HUES48 (cell line): Measurements from ENCODE around the gene SMCO4.
"Not testable (repeated sequence)": the region's sequence is repeated elsewhere in the genome, so short reads cannot be mapped to it uniquely, and the experiment has no call there.

Experiments used
- H3K27ac ChIP-seq: one replicate; pipeline ENCODE4 v1.7.0; 2013; ENCODE audit warnings: low read depth, low read length, inconsistent platforms
- H3K27me3 ChIP-seq: 2 replicates; pipeline ENCODE4 v1.6.1; 2013; ENCODE audit warnings: mild to moderate bottlenecking, low read length; ENCODE audit not compliant: control insufficient read depth, insufficient read depth
- H3K36me3 ChIP-seq: 2 replicates; pipeline ENCODE4 v1.6.1; 2013; ENCODE audit warnings: low read length; ENCODE audit not compliant: control insufficient read depth, insufficient read depth
- H3K4me1 ChIP-seq: 2 replicates; pipeline ENCODE4 v1.6.1; 2013; ENCODE audit warnings: mild to moderate bottlenecking, low read length; ENCODE audit not compliant: control insufficient read depth, insufficient read depth
- H3K4me3 ChIP-seq: 2 replicates; pipeline ENCODE4 v1.5.1; 2013; ENCODE audit warnings: mild to moderate bottlenecking, low read depth, low read length
- H3K9ac ChIP-seq: 2 replicates; pipeline ENCODE4 v1.6.1; 2013; ENCODE audit warnings: mild to moderate bottlenecking, low read depth, low read length, moderate library complexity
- H3K9me3 ChIP-seq: 2 replicates; pipeline ENCODE4 v1.6.1; 2013; ENCODE audit warnings: low read length; ENCODE audit not compliant: control insufficient read depth, insufficient read depth

SMCO4 gene

GRCh38 chr11:93477684-93478234, 65.4 kb downstream of the SMCO4 start:
- H3K9me3 ChIP-seq: no peaks in the 10 kb centered on the region
- H3K9ac ChIP-seq: 0 out of 2 replicates have a peak overlapping the region, but pooled peaks have one; percentile 13

DNA sequence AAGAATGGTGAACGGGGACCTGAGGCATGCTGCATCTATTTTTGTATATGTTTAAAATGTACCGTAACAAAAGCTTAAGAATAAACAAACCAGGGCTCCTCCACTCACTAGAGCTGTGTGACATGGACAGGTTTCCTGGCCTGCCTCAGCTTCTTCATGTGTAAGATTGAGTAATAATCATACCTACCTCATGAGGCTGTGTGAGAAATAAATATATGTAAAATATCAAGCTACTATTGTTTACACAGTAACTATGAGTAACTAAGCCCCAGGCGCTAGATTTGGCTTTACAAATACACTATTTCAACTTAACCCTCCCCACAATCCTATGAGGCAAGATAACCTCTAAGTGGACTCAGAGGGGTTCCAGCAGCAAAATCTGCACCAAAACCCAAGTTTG, 66.4 kb downstream of the SMCO4 start:
- Histone ChIP-seq H3K4me1 (peaks cover 21% of the 10 kb centered on the region), H3K36me3 (peaks cover 3% of the 10 kb centered on the region; the same call in 1 of the 2 replicates), H3K27ac (no peak overlapping the region), H3K9ac (no peak overlapping the region), H3K9me3 (no peaks in the 10 kb centered on the region), H3K27me3 (no peaks in the 10 kb centered on the region), H3K4me3 (no peak overlapping the region)

More at GRCh38 chr11:93477684-93478234, 65.4 kb downstream of the SMCO4 start:
- peak overlapping the region; percentile 84 for H3K27ac ChIP-seq
- H3K27me3 ChIP-seq: no peaks in the 10 kb centered on the region
- H3K4me3 ChIP-seq: peak overlapping the region; percentile 29; the same call in 1 of the 2 replicates
- H3K4me1 ChIP-seq: peaks cover 21% of the 10 kb centered on the region
- H3K36me3 ChIP-seq: peaks cover 3% of the 10 kb centered on the region; the same call in 1 of the 2 replicates

DNA sequence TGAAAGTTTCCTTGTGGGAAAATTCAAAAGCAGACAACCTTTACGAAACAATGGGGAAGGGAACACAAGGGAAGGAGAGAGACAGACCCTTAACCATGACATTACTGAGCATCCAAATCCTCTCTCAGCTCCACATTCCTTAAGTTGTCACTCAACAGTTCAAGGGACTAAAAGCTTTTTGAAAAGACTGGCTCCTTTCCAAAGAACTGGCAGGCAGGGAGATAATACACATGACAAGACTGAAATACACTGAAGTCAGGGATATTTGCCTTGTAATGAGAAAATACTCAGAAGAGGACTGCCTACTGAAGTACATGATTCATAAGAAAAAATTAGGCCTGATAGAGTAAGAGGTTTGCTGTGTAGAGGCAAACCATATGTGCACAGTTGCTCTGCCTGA, 69.1 kb downstream of the SMCO4 start:
- no peaks in the 10 kb centered on the region for H3K9me3 ChIP-seq
- H3K27me3 ChIP-seq: no peaks in the 10 kb centered on the region
- no peak overlapping the region for H3K9ac ChIP-seq
- no peak overlapping the region for H3K4me3 ChIP-seq
- H3K4me1 ChIP-seq: peaks cover 21% of the 10 kb centered on the region
- no peak overlapping the region for H3K27ac ChIP-seq
- H3K36me3 ChIP-seq: peaks cover 3% of the 10 kb centered on the region; the same call in 1 of the 2 replicates

DNA sequence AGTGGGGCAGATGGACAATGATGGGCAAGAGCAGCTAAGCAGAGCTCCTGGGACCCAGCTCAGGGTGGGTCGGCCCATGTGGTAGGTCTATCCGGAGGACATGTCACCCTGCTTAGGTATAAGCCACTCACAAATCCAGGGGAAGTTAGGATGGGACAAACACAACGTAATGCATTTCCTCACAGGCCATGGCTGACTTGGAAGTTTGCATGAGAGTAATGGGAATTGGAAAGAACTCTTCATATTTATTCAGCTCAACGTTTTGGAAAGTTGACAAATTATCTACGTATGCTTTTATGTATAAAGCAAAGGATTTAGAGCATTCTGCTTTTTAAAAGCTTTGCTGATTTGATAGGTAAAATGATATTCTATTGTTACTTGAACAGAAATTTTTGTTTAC, 74.9 kb downstream of the SMCO4 start:
- no peaks in the 10 kb centered on the region for H3K27me3 ChIP-seq
- no peaks in the 10 kb centered on the region for H3K36me3 ChIP-seq
- no peaks in the 10 kb centered on the region for H3K4me1 ChIP-seq
- H3K27ac ChIP-seq: no peak overlapping the region
- H3K4me3 ChIP-seq: no peak overlapping the region
- H3K9me3 ChIP-seq: no peaks in the 10 kb centered on the region
- no peak overlapping the region for H3K9ac ChIP-seq

- Histone ChIP-seq H3K4me3 (no peak overlapping the region), H3K4me1 (no peaks in the 10 kb centered on the region), H3K9ac (no peak overlapping the region), H3K36me3 (no peaks in the 10 kb centered on the region), H3K27ac (no peak overlapping the region), H3K27me3 (no peaks in the 10 kb centered on the region), H3K9me3 (no peaks in the 10 kb centered on the region)
Observed at GRCh38 chr11:93467054-93467453, 76.1 kb downstream of the SMCO4 start.

- H3K9ac ChIP-seq: no peak overlapping the region
- no peaks in the 10 kb centered on the region for H3K4me1 ChIP-seq
- no peaks in the 10 kb centered on the region for H3K27me3 ChIP-seq
- H3K9me3 ChIP-seq: no peaks in the 10 kb centered on the region
- no peak overlapping the region for H3K4me3 ChIP-seq
- H3K36me3 ChIP-seq: no peaks in the 10 kb centered on the region
- H3K27ac ChIP-seq: no peak overlapping the region
Observed at GRCh38 chr11:93464927-93465540, 78.2 kb downstream of the SMCO4 start.

GRCh38 chr11:93463666-93464065, 79.5 kb downstream of the SMCO4 start:
- H3K9ac ChIP-seq, H3K4me3 ChIP-seq, H3K36me3 ChIP-seq, H3K9me3 ChIP-seq, H3K4me1 ChIP-seq, H3K27ac ChIP-seq, H3K27me3 ChIP-seq: not testable (repeated sequence)

- Histone ChIP-seq H3K4me3 (no peak overlapping the region), H3K9me3 (no peaks in the 10 kb centered on the region), H3K27me3 (no peaks in the 10 kb centered on the region), H3K27ac (no peak overlapping the region), H3K36me3 (no peaks in the 10 kb centered on the region), H3K9ac (no peak overlapping the region), H3K4me1 (no peaks in the 10 kb centered on the region)
Observed at GRCh38 chr11:93458286-93458685, 84.9 kb downstream of the SMCO4 start.

- Histone ChIP-seq H3K9me3 (no peaks in the 10 kb centered on the region), H3K27ac (peak overlapping the region; percentile 45), H3K36me3 (no peaks in the 10 kb centered on the region), H3K4me3 (peak overlapping the region; percentile 33; the same call in 1 of the 2 replicates), H3K9ac (no peak overlapping the region; the same call in 1 of the 2 replicates), H3K4me1 (peaks cover 11% of the 10 kb centered on the region), H3K27me3 (no peaks in the 10 kb centered on the region)
Observed at GRCh38 chr11:93444617-93445073, 98.5 kb downstream of the SMCO4 start.

- not testable (repeated sequence) for H3K9ac ChIP-seq, H3K27ac ChIP-seq, H3K36me3 ChIP-seq, H3K4me3 ChIP-seq, H3K9me3 ChIP-seq, H3K27me3 ChIP-seq
- H3K4me1 ChIP-seq: peaks cover 11% of the 10 kb centered on the region
Observed at GRCh38 chr11:93443232-93443631, 100.0 kb downstream of the SMCO4 start.

- Histone ChIP-seq H3K9ac (no peak overlapping the region), H3K4me3 (no peak overlapping the region), H3K9me3 (no peaks in the 10 kb centered on the region), H3K4me1 (no peaks in the 10 kb centered on the region), H3K36me3 (no peaks in the 10 kb centered on the region), H3K27me3 (no peaks in the 10 kb centered on the region), H3K27ac (no peak overlapping the region)
Observed at GRCh38 chr11:93432247-93432646, 110.9 kb downstream of the SMCO4 start.
